Measurements from ENCODE around the gene SLC32A1. TPM values are rescaled to one million over a fixed set of nuclear protein-coding genes. Genes with fewer than 3 reads are reported as not detected.

Gene SLC32A1
- total RNA-seq, 1 donor from 2014 or later = not detected

DNA sequence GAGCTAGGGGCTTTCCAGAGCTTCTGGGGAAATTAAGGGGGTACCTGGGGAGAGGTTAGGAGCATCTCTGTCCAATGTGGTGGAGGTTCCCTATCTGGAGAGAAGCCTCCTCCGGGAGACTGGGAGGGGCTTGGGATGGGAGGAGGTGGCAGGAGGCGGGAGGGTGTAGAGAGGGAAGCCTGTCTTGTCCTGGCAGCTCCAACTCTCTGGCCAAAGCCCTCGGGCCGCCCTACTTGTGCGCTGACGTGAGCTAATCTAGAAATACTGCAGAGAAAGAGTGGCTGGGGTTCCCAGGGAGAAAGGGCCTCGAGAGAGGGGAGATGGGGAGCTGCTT lies 1.6 kb upstream of the SLC32A1 start:
- H3K4me3 ChIP-seq = no peak overlapping the region
- peaks cover 3 to 6% of the 10 kb centered on the region in 2 donors for H3K4me1 ChIP-seq
- H3K9me3 ChIP-seq = no peaks in the 10 kb centered on the region
- H3K36me3 ChIP-seq = no peaks in the 10 kb centered on the region
- TF ChIP-seq, protein P1, sequence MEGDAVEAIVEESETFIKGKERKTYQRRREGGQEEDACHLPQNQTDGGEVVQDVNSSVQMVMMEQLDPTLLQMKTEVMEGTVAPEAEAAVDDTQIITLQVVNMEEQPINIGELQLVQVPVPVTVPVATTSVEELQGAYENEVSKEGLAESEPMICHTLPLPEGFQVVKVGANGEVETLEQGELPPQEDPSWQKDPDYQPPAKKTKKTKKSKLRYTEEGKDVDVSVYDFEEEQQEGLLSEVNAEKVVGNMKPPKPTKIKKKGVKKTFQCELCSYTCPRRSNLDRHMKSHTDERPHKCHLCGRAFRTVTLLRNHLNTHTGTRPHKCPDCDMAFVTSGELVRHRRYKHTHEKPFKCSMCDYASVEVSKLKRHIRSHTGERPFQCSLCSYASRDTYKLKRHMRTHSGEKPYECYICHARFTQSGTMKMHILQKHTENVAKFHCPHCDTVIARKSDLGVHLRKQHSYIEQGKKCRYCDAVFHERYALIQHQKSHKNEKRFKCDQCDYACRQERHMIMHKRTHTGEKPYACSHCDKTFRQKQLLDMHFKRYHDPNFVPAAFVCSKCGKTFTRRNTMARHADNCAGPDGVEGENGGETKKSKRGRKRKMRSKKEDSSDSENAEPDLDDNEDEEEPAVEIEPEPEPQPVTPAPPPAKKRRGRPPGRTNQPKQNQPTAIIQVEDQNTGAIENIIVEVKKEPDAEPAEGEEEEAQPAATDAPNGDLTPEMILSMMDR (IDR thresholded peaks at IDR 0.05) = no peak
- H3K27me3 ChIP-seq = peaks cover 35% of the 10 kb centered on the region
- no peak overlapping the region for H3K27ac ChIP-seq
- no peak for DNase-seq (ENCODE audit: low spot score in 2 of 2)
- intact Hi-C loops (cut with DNase I) = no loop called here

DNA sequence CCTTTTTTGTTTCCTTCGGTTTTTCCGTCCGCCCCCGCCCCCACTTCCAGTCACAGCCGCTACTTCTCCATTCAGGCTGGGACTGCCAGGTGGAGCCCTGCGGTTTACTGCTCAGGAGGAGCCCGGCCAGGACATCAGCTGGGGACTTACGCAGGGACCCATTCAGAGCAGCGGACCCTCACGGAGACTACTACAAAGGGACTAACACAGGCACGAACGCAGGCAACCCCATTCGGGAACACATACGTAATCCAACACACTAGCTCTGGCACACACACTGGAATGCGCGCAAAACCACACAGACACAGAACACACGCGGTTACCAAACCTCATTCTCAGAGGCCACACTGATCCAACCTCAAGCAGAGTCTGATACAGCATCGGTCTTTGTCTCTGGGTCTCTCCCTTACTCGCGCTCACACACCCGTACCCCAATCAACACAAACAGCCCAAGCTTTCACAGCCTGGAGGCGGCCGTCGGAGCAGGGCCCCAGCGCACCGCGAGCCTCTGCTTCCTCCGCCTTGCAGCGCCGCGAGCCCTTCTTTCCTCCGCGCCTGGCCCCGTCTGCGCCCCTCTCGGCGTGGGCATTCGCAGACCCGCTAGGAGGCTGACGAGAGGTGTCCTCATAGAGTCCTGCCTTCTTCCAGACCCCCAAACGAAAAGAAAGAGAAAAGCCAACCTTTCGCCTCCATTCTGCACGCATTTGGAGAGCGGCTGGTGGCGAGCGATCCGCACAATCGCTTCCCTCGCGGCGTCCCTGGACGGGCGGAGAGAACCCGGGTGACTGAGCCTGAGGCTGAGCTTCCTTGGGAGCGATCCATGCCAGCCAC lies 1.1 kb upstream of the SLC32A1 start:
- Histone ChIP-seq H3K4me1 (peaks cover 3 to 6% of the 10 kb centered on the region in 2 donors), H3K36me3 (no peaks in the 10 kb centered on the region), H3K27ac (no peak overlapping the region), H3K4me3 (no peak overlapping the region), H3K9me3 (no peaks in the 10 kb centered on the region), H3K27me3 (peaks cover 41% of the 10 kb centered on the region)
- no peak for DNase-seq (ENCODE audit: low spot score in 2 of 2)
- TF ChIP-seq, protein P1 (IDR thresholded peaks at IDR 0.05) = no peak
- intact Hi-C loops (cut with DNase I) = no loop called here

DNA sequence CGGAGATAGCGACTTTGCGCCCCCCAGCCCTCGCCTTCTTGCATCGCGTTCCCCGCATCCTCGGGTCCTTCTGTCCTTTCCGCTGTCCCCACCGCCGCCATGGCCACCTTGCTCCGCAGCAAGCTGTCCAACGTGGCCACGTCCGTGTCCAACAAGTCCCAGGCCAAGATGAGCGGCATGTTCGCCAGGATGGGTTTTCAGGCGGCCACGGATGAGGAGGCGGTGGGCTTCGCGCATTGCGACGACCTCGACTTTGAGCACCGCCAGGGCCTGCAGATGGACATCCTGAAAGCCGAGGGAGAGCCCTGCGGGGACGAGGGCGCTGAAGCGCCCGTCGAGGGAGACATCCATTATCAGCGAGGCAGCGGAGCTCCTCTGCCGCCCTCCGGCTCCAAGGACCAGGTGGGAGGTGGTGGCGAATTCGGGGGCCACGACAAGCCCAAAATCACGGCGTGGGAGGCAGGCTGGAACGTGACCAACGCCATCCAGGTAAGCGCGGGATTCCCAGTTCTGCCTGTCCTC lies 401 bp downstream of the SLC32A1 start:
- no peak for DNase-seq (ENCODE audit: low spot score in 2 of 2)
- Histone ChIP-seq H3K36me3 (no peaks in the 10 kb centered on the region), H3K4me3 (peak overlapping the region in 1 of 2 donors; percentile 31), H3K27ac (no peak overlapping the region), H3K9me3 (no peaks in the 10 kb centered on the region), H3K27me3 (peaks cover 52% of the 10 kb centered on the region), H3K4me1 (peaks cover 3 to 6% of the 10 kb centered on the region in 2 donors)
- TF ChIP-seq, protein P1 (IDR thresholded peaks at IDR 0.05) = no peak
- intact Hi-C loops (cut with DNase I) = no loop called here

DNA sequence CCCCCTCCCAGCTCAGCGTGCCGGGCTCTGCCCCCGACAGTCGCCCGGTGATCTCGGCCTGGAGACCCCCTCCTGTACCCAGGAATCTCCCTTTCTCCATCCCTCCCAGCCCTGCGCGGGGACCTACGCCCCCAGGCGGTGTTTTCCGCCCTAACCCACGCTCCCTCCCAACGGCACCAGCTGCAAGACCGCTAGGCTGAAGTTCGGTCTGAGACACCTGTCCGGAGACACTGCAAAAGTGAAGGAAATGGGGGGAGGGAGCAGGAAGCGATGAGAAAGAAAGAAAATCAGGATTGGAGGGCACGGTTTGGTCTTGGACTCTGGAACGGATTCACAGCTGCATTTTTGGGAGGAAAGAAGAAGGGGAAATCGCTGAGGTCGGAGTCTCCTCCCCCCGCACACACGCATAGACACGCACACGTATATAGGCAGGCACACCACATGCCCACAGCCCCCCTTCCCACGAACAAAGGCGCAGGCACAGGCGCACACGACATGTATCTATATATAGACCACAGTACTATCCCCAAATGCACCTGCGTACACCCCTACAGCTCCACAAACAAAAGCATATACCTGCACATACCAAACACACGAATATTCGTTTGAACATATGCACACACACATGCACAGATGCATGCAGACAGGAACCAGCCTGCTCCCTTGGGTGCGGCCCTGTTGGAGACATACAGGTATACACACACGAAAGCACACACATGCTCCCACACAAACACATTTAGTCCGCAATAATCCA lies 1.0 kb downstream of the SLC32A1 start:
- intact Hi-C loops (cut with DNase I) = no loop called here
- TF ChIP-seq, protein P1 (IDR thresholded peaks at IDR 0.05) = no peak
- Histone ChIP-seq H3K9me3 (no peaks in the 10 kb centered on the region), H3K4me3 (no peak overlapping the region), H3K36me3 (no peaks in the 10 kb centered on the region), H3K27ac (no peak overlapping the region), H3K27me3 (peaks cover 53% of the 10 kb centered on the region), H3K4me1 (peaks cover 3 to 6% of the 10 kb centered on the region in 2 donors)
- no peak for DNase-seq (ENCODE audit: low spot score in 2 of 2)

DNA sequence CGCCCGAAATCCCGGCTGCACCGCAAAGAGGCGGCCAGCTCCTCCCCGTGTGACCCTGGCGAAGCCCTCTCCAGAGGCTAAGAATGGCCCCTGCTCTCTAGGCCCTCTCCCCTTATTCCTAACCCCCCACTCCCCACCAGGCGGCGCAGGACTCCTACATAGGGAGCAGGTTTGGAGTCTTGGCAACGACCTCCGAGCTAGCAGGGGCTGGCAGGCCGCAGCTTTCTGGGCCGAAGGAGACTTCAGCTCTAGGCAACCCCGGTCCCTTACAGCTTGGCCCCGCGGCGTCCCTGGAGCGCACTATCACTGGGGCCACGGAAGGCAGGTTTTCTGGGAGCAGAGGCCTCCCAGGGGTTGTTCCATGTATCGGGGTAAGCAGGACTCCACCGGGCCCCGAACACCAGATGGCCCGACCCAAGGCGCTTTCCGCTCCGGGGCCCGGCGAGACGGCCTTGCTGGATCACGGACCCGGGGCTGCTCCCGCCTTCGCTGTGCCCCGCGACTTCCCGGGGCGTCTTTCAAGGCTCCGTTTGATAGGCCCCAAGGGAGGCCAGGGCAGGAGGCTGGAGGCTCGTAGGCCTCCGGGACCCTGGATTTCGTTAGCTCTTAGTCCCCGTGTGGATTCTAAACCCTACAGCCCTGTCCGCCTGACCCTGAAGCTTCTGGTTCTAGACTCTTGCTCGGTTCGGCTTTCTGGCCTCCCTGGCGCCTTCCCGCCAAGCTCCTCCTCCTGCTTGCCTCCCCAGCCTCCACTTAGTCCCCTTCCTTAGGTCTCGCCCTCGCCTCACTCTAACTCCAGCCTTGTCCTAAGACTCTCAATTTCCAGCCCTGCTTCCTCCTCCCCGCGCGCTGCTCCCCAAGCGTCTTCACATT lies 1.9 kb downstream of the SLC32A1 start:
- Histone ChIP-seq H3K4me1 (peaks cover 6 to 10% of the 10 kb centered on the region in 2 donors), H3K4me3 (no peak overlapping the region), H3K27ac (no peak overlapping the region), H3K27me3 (peaks cover 61% of the 10 kb centered on the region), H3K9me3 (no peaks in the 10 kb centered on the region), H3K36me3 (no peaks in the 10 kb centered on the region)
- DNase-seq (ENCODE audit: low spot score in 2 of 2) = no peak
- intact Hi-C loops (cut with DNase I) = no loop called here
- TF ChIP-seq, protein P1 (IDR thresholded peaks at IDR 0.05) = peak; percentile 18 to 38 (median 20)

All from ascending aorta (tissue), 2 donors.